Endothelial cell of umbilical vein (primary cell): ENCODE measurements around the gene ASL. TPM values are rescaled to one million over a fixed set of nuclear protein-coding genes. Genes with fewer than 3 reads are reported as not detected.

Source experiments
- BruUV-seq: library from RNA; stranded (reverse); fragments of 400-500 nt; replicated peaks from 2 replicates; lab custom pipeline; 2021; lab: Mats Ljungman, UMichigan
- CTCF ChIA-PET: fragments of 300-600, 350-600 bp; sonication (Branson Sonifier 250); formaldehyde crosslinking; loops from one replicate; lab custom pipeline; 2021; ENCODE audit warnings: antibody characterized with exemption, inconsistent platforms; lab: Charles Lee
- POLR2A ChIA-PET: fragments of 300-600, 350-600 bp; sonication (Branson Sonifier 250); formaldehyde crosslinking; loops from one replicate; lab custom pipeline; 2021; ENCODE audit warnings: antibody characterized with exemption, inconsistent platforms; lab: Charles Lee
- DNase-seq: peaks from one replicate; pipeline ENCODE4 v3.0.0-alpha.2; 2011; ENCODE audit warnings: low read depth, low spot score
- FAIRE-seq: peaks from 2 replicates; lab custom pipeline; 2011; peaks lifted over from hg19 to GRCh38; lab: Jason Lieb, UNC
- H2AFZ ChIP-seq: 2 replicates; pipeline ENCODE4 v1.6.0; 2012; ENCODE audit warnings: low read depth, low read length, control low read depth, inconsistent platforms
- H3K27ac ChIP-seq: 2 replicates; pipeline ENCODE4 v1.5.1; 2011; ENCODE audit warnings: low read depth, mild to moderate bottlenecking, control low read depth, low read length, moderate library complexity; ENCODE audit not compliant: insufficient read depth
- H3K27me3 ChIP-seq, 2 experiments: 2 replicates each; pipeline versions ENCODE4 v1.6.0 to v1.6.1; 2011; ENCODE audit warnings: low read length in 2 of 2, mixed read lengths in 1 of 2; ENCODE audit not compliant: control insufficient read depth in 2 of 2, insufficient read depth in 2 of 2
- H3K36me3 ChIP-seq, 2 experiments: 2 replicates in 1 of 2; 3 replicates in 1 of 2; pipeline ENCODE4 v1.5.1; 2011; ENCODE audit warnings: low read length in 2 of 2, mild to moderate bottlenecking in 1 of 2, moderate library complexity in 1 of 2; ENCODE audit not compliant: control insufficient read depth in 2 of 2, insufficient read depth in 2 of 2; ENCODE audit errors: extremely low read depth in 1 of 2
- H3K4me1 ChIP-seq: 3 replicates; pipeline ENCODE4 v1.5.1; 2011; ENCODE audit warnings: mild to moderate bottlenecking, low read length; ENCODE audit not compliant: control insufficient read depth, insufficient read depth; ENCODE audit errors: extremely low read depth
- H3K4me2 ChIP-seq: 2 replicates; pipeline ENCODE4 v1.6.1; 2011; ENCODE audit warnings: low read length, control low read depth, mixed read lengths; ENCODE audit not compliant: insufficient read depth
- H3K4me3 ChIP-seq, 3 experiments: fragments of 200-600 bp in 1 of 3; sonication (generic), shearing (Covaris generic) in 1 of 3; replicated peaks in 1 of 3; 2 replicates each; pipeline ENCODE4 v1.5.1; 2011 to 2016; ENCODE audit warnings: control low read depth in 3 of 3, low read length in 3 of 3, mild to moderate bottlenecking in 2 of 3, inconsistent platforms in 1 of 3, low read depth in 1 of 3, moderate library complexity in 1 of 3; ENCODE audit not compliant: insufficient read depth in 1 of 3
- H3K79me2 ChIP-seq: 2 replicates; pipeline ENCODE4 v1.6.0; 2012; ENCODE audit warnings: low read length, inconsistent platforms; ENCODE audit not compliant: control insufficient read depth, insufficient read depth
- H3K9ac ChIP-seq: replicated peaks from 2 replicates; pipeline ENCODE3; 2011; ENCODE audit warnings: low read length, control low read depth; ENCODE audit not compliant: insufficient read depth; ENCODE audit errors: extremely low read depth
- H3K9me1 ChIP-seq: replicated peaks from 3 replicates; pipeline ENCODE4 v1.6.0; 2011; ENCODE audit warnings: mild to moderate bottlenecking, low read length; ENCODE audit not compliant: control insufficient read depth, insufficient read depth; ENCODE audit errors: extremely low read depth
- H3K9me3 ChIP-seq: replicated peaks from 2 replicates; pipeline ENCODE4 v1.5.1; 2012; ENCODE audit warnings: low read length, inconsistent platforms; ENCODE audit not compliant: control insufficient read depth, insufficient read depth
- H4K20me1 ChIP-seq: replicated peaks from 2 replicates; pipeline ENCODE3; 2011; ENCODE audit warnings: mild to moderate bottlenecking, low read length; ENCODE audit not compliant: control insufficient read depth, insufficient read depth; ENCODE audit errors: extremely low read depth
- EZH2 ChIP-seq: IDR thresholded peaks from 2 replicates; pipeline ENCODE4 v1.6.1; 2012; ENCODE audit warnings: borderline replicate concordance, low read depth, mild to moderate bottlenecking, moderate library complexity, low read length, inconsistent platforms; ENCODE audit not compliant: severe bottlenecking
- FOS ChIP-seq: IDR thresholded peaks from 2 replicates; pipeline ENCODE4 v1.6.1; 2011; ENCODE audit warnings: mild to moderate bottlenecking, low read length, moderate library complexity, borderline replicate concordance; ENCODE audit not compliant: insufficient read depth
- GATA2 ChIP-seq: IDR thresholded peaks from 2 replicates; pipeline ENCODE4 v1.7.0; 2011; ENCODE audit warnings: low read depth, mild to moderate bottlenecking, moderate library complexity, mixed read lengths, low read length; ENCODE audit not compliant: insufficient read length, insufficient read depth
- JUN ChIP-seq: IDR thresholded peaks from 2 replicates; pipeline ENCODE4 v1.6.1; 2011; ENCODE audit warnings: borderline replicate concordance, low read depth; ENCODE audit not compliant: insufficient read length, insufficient read depth
- MYC ChIP-seq: IDR thresholded peaks from one replicate; pipeline ENCODE4 v1.6.1; 2011; ENCODE audit warnings: mild to moderate bottlenecking, low read depth, low read length
- POLR2AphosphoS5 ChIP-seq: IDR thresholded peaks from 2 replicates; pipeline ENCODE4 v1.6.1; 2012; ENCODE audit warnings: low read depth, mild to moderate bottlenecking, control low read depth, low read length, moderate library complexity; ENCODE audit not compliant: insufficient read depth
- dilution Hi-C: fragments of 300-500 bp; cut with MboI; formaldehyde crosslinking; loops from one replicate; pipeline ENCODE4 v1.15.0; 2019; ENCODE audit warnings: low sequenced_read_pairs; ENCODE audit not compliant: extremely low pct_ligation_motif_present
- intact Hi-C: fragments of 100-400 bp; cut with micrococcal nuclease; formaldehyde crosslinking; loops from one replicate; pipeline ENCODE4 v1.10.0; 2022
- polyA plus RNA-seq, 4 experiments: library from polyadenylated mRNA; depleted of rRNA in 3 of 4; stranded (reverse) in 3 of 4; unstranded in 1 of 4; fragments of >200 nt; gene quantifications; 2 replicates each; pipeline versions ENCODE4 v1.2.1 to v1.2.3, GENCODE V29; 2011 to 2012; ENCODE audit warnings: missing spikeins in 1 of 4
- total RNA-seq: library from RNA; stranded (reverse); gene quantifications from 2 replicates; pipeline ENCODE4 v1.2.3, GENCODE V29; 2021
- TF ChIP-seq, protein P1 (sequence below): IDR thresholded peaks from 2 replicates; pipeline ENCODE4 v1.6.1; 2011; ENCODE audit not compliant: insufficient read depth, insufficient read length

Gene ASL
- total and polyA plus RNA-seq, 2 donors (not counting 3 experiments of a cell fraction or from before 2014, with no cell fraction given): 50.5 to 57.8 TPM

GRCh38 chr7:66110856-66111255 lies 35.2 kb downstream of the ASL start:
- POLR2A ChIA-PET: no interaction called here
- Histone ChIP-seq H3K27ac (no peak overlapping the region), H3K36me3 (no peaks in the 10 kb centered on the region), H3K9me1 (no peaks in the 10 kb centered on the region), H3K4me2 (no peak overlapping the region), H3K9ac (no peak overlapping the region), H3K4me3 (no peak overlapping the region), H3K9me3 (no peaks in the 10 kb centered on the region), H3K27me3 (no peaks in the 10 kb centered on the region), H3K79me2 (peaks cover 13% of the 10 kb centered on the region), H4K20me1 (no peaks in the 10 kb centered on the region), H3K4me1 (peaks cover 19% of the 10 kb centered on the region), H2AFZ (peak overlapping the region; percentile 54)
- FAIRE-seq (no peak), DNase-seq (no peak)
- BruUV-seq: no TSS peak
- dilution Hi-C loops: no loop called here
- CTCF ChIA-PET: no interaction called here
- TF ChIP-seq FOS (no peak), POLR2AphosphoS5 (no peak), EZH2 (no peak), JUN (no peak), GATA2 (no peak), MYC (no peak)
- TF ChIP-seq, protein P1, sequence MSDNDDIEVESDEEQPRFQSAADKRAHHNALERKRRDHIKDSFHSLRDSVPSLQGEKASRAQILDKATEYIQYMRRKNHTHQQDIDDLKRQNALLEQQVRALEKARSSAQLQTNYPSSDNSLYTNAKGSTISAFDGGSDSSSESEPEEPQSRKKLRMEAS: no peak
- intact Hi-C loops: loop anchor here (10.0 kb wide), 1 partner anchor 384 kb away; no protein-coding TSS in a partner anchor
